ENCODE results near the gene XYLB. TPM values are rescaled to one million over a fixed set of nuclear protein-coding genes. Genes with fewer than 3 reads are reported as not detected.
"Not testable (repeated sequence)": the region's sequence is repeated elsewhere in the genome, so short reads cannot be mapped to it uniquely, and the experiment has no call there.

XYLB gene
- total RNA-seq, 1 donor, result 0.63 TPM

GRCh38 chr3:38438436-38439069 lies 92.0 kb downstream of the XYLB start:
- not testable (repeated sequence) for H3K4me3 ChIP-seq (ENCODE audit: low read length); H3K27me3 ChIP-seq (ENCODE audit: insufficient read depth, low read length); H3K4me1 ChIP-seq (ENCODE audit: insufficient read depth, low read length); H3K9me3 ChIP-seq (ENCODE audit: low read depth, low read length)

GRCh38 chr3:38443205-38443604 lies 96.6 kb downstream of the XYLB start:
- not testable (repeated sequence) for H3K4me3 ChIP-seq (ENCODE audit: low read length); H3K27me3 ChIP-seq (ENCODE audit: insufficient read depth, low read length); H3K4me1 ChIP-seq (ENCODE audit: insufficient read depth, low read length); H3K9me3 ChIP-seq (ENCODE audit: low read depth, low read length)

GRCh38 chr3:38446085-38446686 lies 99.6 kb downstream of the XYLB start:
- no peak overlapping the region for H3K4me3 ChIP-seq (ENCODE audit: low read length)
- H3K27me3 ChIP-seq (ENCODE audit: insufficient read depth, low read length), result peaks cover 3% of the 10 kb centered on the region
- H3K4me1 ChIP-seq (ENCODE audit: insufficient read depth, low read length), result no peaks in the 10 kb centered on the region
- no peaks in the 10 kb centered on the region for H3K9me3 ChIP-seq (ENCODE audit: low read depth, low read length)

- Histone ChIP-seq H3K9me3 (ENCODE audit: low read depth, low read length) (no peaks in the 10 kb centered on the region), H3K4me1 (ENCODE audit: insufficient read depth, low read length) (no peaks in the 10 kb centered on the region), H3K4me3 (ENCODE audit: low read length) (no peak overlapping the region), H3K27me3 (ENCODE audit: insufficient read depth, low read length) (peaks cover 3% of the 10 kb centered on the region)
Measured at GRCh38 chr3:38446812-38447211, 100.2 kb downstream of the XYLB start.

GRCh38 chr3:38450853-38451252 lies 104.3 kb downstream of the XYLB start:
- Histone ChIP-seq H3K4me3 (ENCODE audit: low read length) (no peak overlapping the region), H3K9me3 (ENCODE audit: low read depth, low read length) (no peaks in the 10 kb centered on the region), H3K27me3 (ENCODE audit: insufficient read depth, low read length) (peaks cover 30% of the 10 kb centered on the region), H3K4me1 (ENCODE audit: insufficient read depth, low read length) (peaks cover 22% of the 10 kb centered on the region)

GRCh38 chr3:38453075-38453912 lies 106.7 kb downstream of the XYLB start, which contains the start of gene ACVR2B:
Gene ACVR2B, plus strand, starts transcription at chr3:38453890. Its CDS starts 433 bp downstream, at chr3:38454323.
- Histone ChIP-seq H3K4me1 (ENCODE audit: insufficient read depth, low read length) (peaks cover 25% of the 10 kb centered on the region), H3K4me3 (ENCODE audit: low read length) (peak within 1 kb of the TSS; percentile 45), H3K9me3 (ENCODE audit: low read depth, low read length) (no peaks in the 10 kb centered on the region), H3K27me3 (ENCODE audit: insufficient read depth, low read length) (peaks cover 35% of the 10 kb centered on the region)

- Histone ChIP-seq H3K4me1 (ENCODE audit: insufficient read depth, low read length) (peaks cover 25% of the 10 kb centered on the region), H3K4me3 (ENCODE audit: low read length) (peak overlapping the region; percentile 45), H3K27me3 (ENCODE audit: insufficient read depth, low read length) (peaks cover 35% of the 10 kb centered on the region), H3K9me3 (ENCODE audit: low read depth, low read length) (no peaks in the 10 kb centered on the region)
Measured at GRCh38 chr3:38453913-38454177, 107.3 kb downstream of the XYLB start.

- Histone ChIP-seq H3K4me3 (ENCODE audit: low read length) (peak overlapping the region; percentile 45), H3K27me3 (ENCODE audit: insufficient read depth, low read length) (peaks cover 35% of the 10 kb centered on the region), H3K4me1 (ENCODE audit: insufficient read depth, low read length) (peaks cover 25% of the 10 kb centered on the region), H3K9me3 (ENCODE audit: low read depth, low read length) (no peaks in the 10 kb centered on the region)
Measured at GRCh38 chr3:38454178-38454883, 107.7 kb downstream of the XYLB start.

GRCh38 chr3:38454884-38455638 lies 108.5 kb downstream of the XYLB start:
- H3K9me3 ChIP-seq (ENCODE audit: low read depth, low read length), result no peaks in the 10 kb centered on the region
- peak overlapping the region; percentile 45 for H3K4me3 ChIP-seq (ENCODE audit: low read length)
- peaks cover 35% of the 10 kb centered on the region for H3K27me3 ChIP-seq (ENCODE audit: insufficient read depth, low read length)

GRCh38 chr3:38455639-38456430 lies 109.2 kb downstream of the XYLB start:
- Histone ChIP-seq H3K4me1 (ENCODE audit: insufficient read depth, low read length) (peaks cover 25% of the 10 kb centered on the region), H3K4me3 (ENCODE audit: low read length) (peak overlapping the region; percentile 45), H3K27me3 (ENCODE audit: insufficient read depth, low read length) (peaks cover 34% of the 10 kb centered on the region), H3K9me3 (ENCODE audit: low read depth, low read length) (no peaks in the 10 kb centered on the region)

More at GRCh38 chr3:38454884-38455638, 108.5 kb downstream of the XYLB start:
- peaks cover 25% of the 10 kb centered on the region for H3K4me1 ChIP-seq (ENCODE audit: insufficient read depth, low read length)

- Histone ChIP-seq H3K9me3 (ENCODE audit: low read depth, low read length) (no peaks in the 10 kb centered on the region), H3K4me3 (ENCODE audit: low read length) (no peak overlapping the region), H3K27me3 (ENCODE audit: insufficient read depth, low read length) (peaks cover 29% of the 10 kb centered on the region), H3K4me1 (ENCODE audit: insufficient read depth, low read length) (peaks cover 25% of the 10 kb centered on the region)
Measured at GRCh38 chr3:38457111-38458003, 110.8 kb downstream of the XYLB start.

- peaks cover 18% of the 10 kb centered on the region for H3K27me3 ChIP-seq (ENCODE audit: insufficient read depth, low read length)
- peaks cover 17% of the 10 kb centered on the region for H3K4me1 ChIP-seq (ENCODE audit: insufficient read depth, low read length)
- no peaks in the 10 kb centered on the region for H3K9me3 ChIP-seq (ENCODE audit: low read depth, low read length)
- H3K4me3 ChIP-seq (ENCODE audit: low read length), result no peak overlapping the region
Measured at GRCh38 chr3:38458796-38459498, 112.4 kb downstream of the XYLB start.
